Measurements from ENCODE around the gene SOHLH1.

DNA sequence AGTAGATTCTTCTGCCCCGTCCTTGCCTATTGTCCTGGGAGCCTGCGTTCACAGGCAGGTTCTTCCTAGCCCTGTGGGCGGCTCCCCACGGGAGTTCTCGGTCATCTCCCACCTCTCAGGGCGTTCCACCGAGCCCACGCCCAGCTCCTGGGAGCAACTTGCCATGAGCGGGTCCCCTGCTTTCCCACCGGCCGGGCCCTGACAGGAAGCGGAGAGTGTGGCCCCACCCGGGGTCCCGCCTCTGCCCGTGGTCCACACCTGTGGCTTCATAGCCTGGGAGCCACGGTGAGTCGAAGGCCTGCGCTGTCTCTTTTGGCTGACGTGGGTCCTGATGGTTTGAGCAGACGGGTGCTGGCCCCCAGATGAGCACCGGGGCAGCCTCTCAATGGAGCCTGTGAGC lies 45.9 kb upstream of the SOHLH1 start:
- TF ChIP-seq, protein P1, sequence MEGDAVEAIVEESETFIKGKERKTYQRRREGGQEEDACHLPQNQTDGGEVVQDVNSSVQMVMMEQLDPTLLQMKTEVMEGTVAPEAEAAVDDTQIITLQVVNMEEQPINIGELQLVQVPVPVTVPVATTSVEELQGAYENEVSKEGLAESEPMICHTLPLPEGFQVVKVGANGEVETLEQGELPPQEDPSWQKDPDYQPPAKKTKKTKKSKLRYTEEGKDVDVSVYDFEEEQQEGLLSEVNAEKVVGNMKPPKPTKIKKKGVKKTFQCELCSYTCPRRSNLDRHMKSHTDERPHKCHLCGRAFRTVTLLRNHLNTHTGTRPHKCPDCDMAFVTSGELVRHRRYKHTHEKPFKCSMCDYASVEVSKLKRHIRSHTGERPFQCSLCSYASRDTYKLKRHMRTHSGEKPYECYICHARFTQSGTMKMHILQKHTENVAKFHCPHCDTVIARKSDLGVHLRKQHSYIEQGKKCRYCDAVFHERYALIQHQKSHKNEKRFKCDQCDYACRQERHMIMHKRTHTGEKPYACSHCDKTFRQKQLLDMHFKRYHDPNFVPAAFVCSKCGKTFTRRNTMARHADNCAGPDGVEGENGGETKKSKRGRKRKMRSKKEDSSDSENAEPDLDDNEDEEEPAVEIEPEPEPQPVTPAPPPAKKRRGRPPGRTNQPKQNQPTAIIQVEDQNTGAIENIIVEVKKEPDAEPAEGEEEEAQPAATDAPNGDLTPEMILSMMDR (IDR thresholded peaks at IDR 0.05), result no peak
- TF ChIP-seq POLR2AphosphoS5 (IDR thresholded peaks at IDR 0.05) (no peak), POLR2A (IDR thresholded peaks at IDR 0.05) (no peak)

Data from upper lobe of left lung (tissue), 4 donors.